Panc1 (cell line): ENCODE results near the gene MIA2. TPM values are rescaled to one million over a fixed set of nuclear protein-coding genes. Genes with fewer than 3 reads are reported as not detected.

Source experiments
- ATAC-seq: fragments of 200-7000 bp; cut with Tn5 transposase; 2 replicates; pipeline ENCODE4 v1.9.1; 2020; ENCODE audit warnings: mild to moderate bottlenecking, moderate library complexity
- BruUV-seq: library from RNA; stranded (reverse); fragments of 400-500 nt; replicated peaks from 2 replicates; lab custom pipeline; 2021; lab: Mats Ljungman, UMichigan
- CTCF ChIA-PET: fragments of 300-600 bp; sonication (Branson Sonifier 250); formaldehyde crosslinking; loops from one replicate; lab custom pipeline; 2022; ENCODE audit warnings: antibody characterized with exemption; lab: Charles Lee
- POLR2A ChIA-PET: fragments of 300-600 bp; sonication (Branson Sonifier 250); formaldehyde crosslinking; loops from one replicate; lab custom pipeline; 2022; ENCODE audit warnings: antibody characterized with exemption; lab: Charles Lee
- DNase-seq: peaks from one replicate; pipeline ENCODE4 v3.0.0-alpha.2; 2010; ENCODE audit warnings: low read depth, low spot score
- H3K27ac ChIP-seq: 2 replicates; pipeline ENCODE4 v1.5.1; 2011; ENCODE audit warnings: mild to moderate bottlenecking, low read length, inconsistent platforms
- H3K27me3 ChIP-seq: fragments of 200-500 bp; sonication (Bioruptor generic); 2 replicates; pipeline ENCODE4 v1.6.0; 2014; ENCODE audit warnings: low read length, inconsistent platforms; ENCODE audit not compliant: control insufficient read depth, insufficient read depth
- H3K36me3 ChIP-seq: fragments of 200-500 bp; sonication (Bioruptor generic); 2 replicates; pipeline ENCODE4 v1.5.1; 2014; ENCODE audit warnings: inconsistent platforms, mild to moderate bottlenecking, low read length, moderate library complexity; ENCODE audit not compliant: control insufficient read depth, insufficient read depth
- H3K4me1 ChIP-seq: 2 replicates; pipeline ENCODE4 v1.5.1; 2011; ENCODE audit warnings: inconsistent platforms, mild to moderate bottlenecking, low read length, moderate library complexity; ENCODE audit not compliant: control insufficient read depth, insufficient read depth
- H3K4me3 ChIP-seq, 2 experiments: 2 replicates each; pipeline ENCODE4 v1.5.1; 2011 to 2012; ENCODE audit warnings: low read depth in 2 of 2, low read length in 2 of 2, mild to moderate bottlenecking in 2 of 2, inconsistent platforms in 1 of 2, moderate library complexity in 1 of 2
- H3K9me3 ChIP-seq: fragments of 200-500 bp; sonication (Bioruptor generic); 2 replicates; pipeline ENCODE4 v1.5.1; 2014; ENCODE audit warnings: low read depth, mild to moderate bottlenecking, inconsistent platforms, low read length, moderate library complexity; ENCODE audit not compliant: control insufficient read depth, insufficient read depth
- POLR2AphosphoS5 ChIP-seq: IDR thresholded peaks from 2 replicates; pipeline ENCODE4 v1.6.1; 2012; ENCODE audit warnings: mild to moderate bottlenecking, low read depth, low read length, moderate library complexity
- SIN3A ChIP-seq: IDR thresholded peaks from 2 replicates; pipeline ENCODE4 v1.6.1; 2012; ENCODE audit warnings: low read depth, mild to moderate bottlenecking, low read length, moderate library complexity, borderline replicate concordance; ENCODE audit not compliant: insufficient read depth
- TCF7L2 ChIP-seq: IDR thresholded peaks from 2 replicates; pipeline ENCODE4 v1.6.1; 2011; ENCODE audit warnings: mild to moderate bottlenecking, low read depth, low read length, inconsistent platforms
- in situ Hi-C: cut with HindIII; loops from 2 replicates; pipeline ENCODE4 v1.10.0; 2016; ENCODE audit warnings: low sequenced_read_pairs, low pct_unique_long_range_greater_than_20kb
- intact Hi-C: fragments of 100-400 bp; cut with micrococcal nuclease; formaldehyde crosslinking; loops from one replicate; pipeline ENCODE4 v1.10.0; 2022; ENCODE audit not compliant: unreplicated experiment
- total RNA-seq: library from RNA; stranded (reverse); gene quantifications from one replicate; pipeline ENCODE4 v1.2.1, GENCODE V29; 2021; ENCODE audit not compliant: unreplicated experiment
- TF ChIP-seq, protein P1 (sequence below), 2 experiments: IDR thresholded peaks; 2 replicates each; pipeline ENCODE4 v1.6.1; 2011 to 2012; ENCODE audit warnings: low read depth in 2 of 2, control low read depth in 1 of 2, low read length in 1 of 2, mild to moderate bottlenecking in 1 of 2, moderate library complexity in 1 of 2; ENCODE audit not compliant: insufficient read depth in 1 of 2
- TF ChIP-seq, protein P2 (sequence below): fragments of 450-650 bp; IDR thresholded peaks from 2 replicates; pipeline ENCODE4 v1.5.1; 2017; ENCODE audit warnings: mild to moderate bottlenecking

MIA2 gene
- total RNA-seq, 1 experiment from 2014 or later = 19.2 TPM

DNA sequence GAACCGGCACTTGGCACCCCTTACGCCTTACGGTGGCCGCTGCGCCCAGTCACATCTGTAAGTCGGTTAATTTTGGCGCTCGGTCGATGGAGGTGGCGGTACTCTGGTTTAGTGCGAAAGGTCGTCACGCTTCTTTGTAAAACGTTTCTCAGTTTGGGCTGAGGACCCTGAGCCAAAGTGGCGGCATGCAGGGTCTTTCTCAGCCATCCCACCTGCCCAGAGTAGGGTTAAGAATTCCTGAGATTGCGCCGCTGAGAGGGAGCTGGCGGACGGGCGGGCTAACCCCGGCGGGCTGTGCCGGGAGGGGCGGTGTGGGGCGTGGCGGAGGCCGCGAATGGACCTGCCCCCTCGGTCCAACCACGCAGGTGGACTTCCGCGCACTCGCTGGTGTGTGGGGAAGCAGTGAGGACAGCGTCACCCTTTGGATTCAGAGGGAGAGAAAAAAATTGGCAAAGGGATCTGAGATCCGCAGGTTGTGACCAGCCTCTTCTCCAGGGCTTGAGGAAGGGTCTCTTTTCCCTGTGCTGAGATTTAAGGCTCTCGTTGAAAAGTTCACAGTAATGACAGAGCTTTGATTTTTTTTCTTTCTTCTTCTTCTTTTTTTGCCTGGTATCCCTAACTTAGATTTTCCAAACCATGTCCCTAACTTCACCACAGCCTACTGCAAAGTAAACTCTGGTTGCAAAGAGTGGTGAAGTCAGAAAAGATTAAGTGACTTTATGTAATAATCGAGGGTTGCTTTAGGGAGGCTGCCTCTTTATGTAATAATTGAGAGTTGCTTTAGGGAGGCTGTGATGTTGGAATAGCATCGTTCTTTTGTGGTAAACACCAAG lies 199.1 kb downstream of the MIA2 start:
- H3K27me3 ChIP-seq = no peaks in the 10 kb centered on the region
- POLR2A ChIA-PET = interaction anchor here (0.7 to 1.0 kb wide), 2 partner anchors 211 to 617 kb away, joined by 3 to 4 read pairs; no protein-coding TSS in a partner anchor
- in situ Hi-C loops = no loop called here

DNA sequence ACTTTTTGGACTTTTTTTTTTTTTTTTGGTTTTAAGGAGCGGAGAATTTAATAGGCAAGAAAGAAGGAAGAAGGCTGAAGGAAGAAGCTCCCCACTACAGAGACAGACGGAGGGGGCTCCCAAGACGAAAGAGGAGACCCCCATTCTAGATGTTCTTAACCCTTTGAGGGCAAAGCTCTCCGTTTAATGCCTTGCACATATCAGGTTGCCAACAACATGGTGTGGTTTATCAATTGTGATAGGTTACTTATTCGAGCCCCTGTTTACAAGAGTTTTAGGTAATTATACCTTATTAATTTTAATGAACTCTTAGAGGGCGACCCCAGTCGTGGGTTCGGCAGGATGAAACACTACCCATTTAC lies 199.7 kb downstream of the MIA2 start:
- Histone ChIP-seq H3K9me3 (no peaks in the 10 kb centered on the region), H3K27ac (peak overlapping the region; percentile 88), H3K4me3 (peak overlapping the region; percentile 72 to 88), H3K36me3 (no peaks in the 10 kb centered on the region; the same call in 1 of the 2 replicates), H3K4me1 (peaks cover 12% of the 10 kb centered on the region), H3K27me3 (no peaks in the 10 kb centered on the region)
- ChIA-PET POLR2A (interaction anchor here (0.6 to 0.7 kb wide), 2 partner anchors 164 to 616 kb away, joined by 4 to 6 read pairs; no protein-coding TSS in a partner anchor), CTCF (interaction anchor here (0.7 kb wide), 1 partner anchor 52 kb away, joined by 5 read pairs; no protein-coding TSS in a partner anchor)
- ATAC-seq (no peak), DNase-seq (no peak)
- in situ Hi-C loops (no loop called here), intact Hi-C loops (loop anchor here (5.0 kb wide), 2 partner anchors 201 to 326 kb away; partner anchors contain the start of gene MIA2)
- TSS peak; percentile 88 for BruUV-seq
- TF ChIP-seq, protein P1, sequence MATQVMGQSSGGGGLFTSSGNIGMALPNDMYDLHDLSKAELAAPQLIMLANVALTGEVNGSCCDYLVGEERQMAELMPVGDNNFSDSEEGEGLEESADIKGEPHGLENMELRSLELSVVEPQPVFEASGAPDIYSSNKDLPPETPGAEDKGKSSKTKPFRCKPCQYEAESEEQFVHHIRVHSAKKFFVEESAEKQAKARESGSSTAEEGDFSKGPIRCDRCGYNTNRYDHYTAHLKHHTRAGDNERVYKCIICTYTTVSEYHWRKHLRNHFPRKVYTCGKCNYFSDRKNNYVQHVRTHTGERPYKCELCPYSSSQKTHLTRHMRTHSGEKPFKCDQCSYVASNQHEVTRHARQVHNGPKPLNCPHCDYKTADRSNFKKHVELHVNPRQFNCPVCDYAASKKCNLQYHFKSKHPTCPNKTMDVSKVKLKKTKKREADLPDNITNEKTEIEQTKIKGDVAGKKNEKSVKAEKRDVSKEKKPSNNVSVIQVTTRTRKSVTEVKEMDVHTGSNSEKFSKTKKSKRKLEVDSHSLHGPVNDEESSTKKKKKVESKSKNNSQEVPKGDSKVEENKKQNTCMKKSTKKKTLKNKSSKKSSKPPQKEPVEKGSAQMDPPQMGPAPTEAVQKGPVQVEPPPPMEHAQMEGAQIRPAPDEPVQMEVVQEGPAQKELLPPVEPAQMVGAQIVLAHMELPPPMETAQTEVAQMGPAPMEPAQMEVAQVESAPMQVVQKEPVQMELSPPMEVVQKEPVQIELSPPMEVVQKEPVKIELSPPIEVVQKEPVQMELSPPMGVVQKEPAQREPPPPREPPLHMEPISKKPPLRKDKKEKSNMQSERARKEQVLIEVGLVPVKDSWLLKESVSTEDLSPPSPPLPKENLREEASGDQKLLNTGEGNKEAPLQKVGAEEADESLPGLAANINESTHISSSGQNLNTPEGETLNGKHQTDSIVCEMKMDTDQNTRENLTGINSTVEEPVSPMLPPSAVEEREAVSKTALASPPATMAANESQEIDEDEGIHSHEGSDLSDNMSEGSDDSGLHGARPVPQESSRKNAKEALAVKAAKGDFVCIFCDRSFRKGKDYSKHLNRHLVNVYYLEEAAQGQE (IDR thresholded peaks at IDR 0.05; ENCODE audit: insufficient read depth in 1 of 2, low read depth in 2 of 2, low read length in 1 of 2) = no peak

More for the DNA sequence above, 199.1 kb downstream of the MIA2 start:
- TF ChIP-seq, protein P1 (IDR thresholded peaks at IDR 0.05; ENCODE audit: insufficient read depth in 1 of 2, low read depth in 2 of 2, low read length in 1 of 2) = no peak
- TF ChIP-seq TCF7L2 (no peak), SIN3A (0 out of 2 replicates have a peak, but pooled peaks have one; percentile 60), POLR2AphosphoS5 (peak; percentile 90)
- TF ChIP-seq, protein P2, sequence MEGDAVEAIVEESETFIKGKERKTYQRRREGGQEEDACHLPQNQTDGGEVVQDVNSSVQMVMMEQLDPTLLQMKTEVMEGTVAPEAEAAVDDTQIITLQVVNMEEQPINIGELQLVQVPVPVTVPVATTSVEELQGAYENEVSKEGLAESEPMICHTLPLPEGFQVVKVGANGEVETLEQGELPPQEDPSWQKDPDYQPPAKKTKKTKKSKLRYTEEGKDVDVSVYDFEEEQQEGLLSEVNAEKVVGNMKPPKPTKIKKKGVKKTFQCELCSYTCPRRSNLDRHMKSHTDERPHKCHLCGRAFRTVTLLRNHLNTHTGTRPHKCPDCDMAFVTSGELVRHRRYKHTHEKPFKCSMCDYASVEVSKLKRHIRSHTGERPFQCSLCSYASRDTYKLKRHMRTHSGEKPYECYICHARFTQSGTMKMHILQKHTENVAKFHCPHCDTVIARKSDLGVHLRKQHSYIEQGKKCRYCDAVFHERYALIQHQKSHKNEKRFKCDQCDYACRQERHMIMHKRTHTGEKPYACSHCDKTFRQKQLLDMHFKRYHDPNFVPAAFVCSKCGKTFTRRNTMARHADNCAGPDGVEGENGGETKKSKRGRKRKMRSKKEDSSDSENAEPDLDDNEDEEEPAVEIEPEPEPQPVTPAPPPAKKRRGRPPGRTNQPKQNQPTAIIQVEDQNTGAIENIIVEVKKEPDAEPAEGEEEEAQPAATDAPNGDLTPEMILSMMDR = peak; percentile 42
- no TSS peak for BruUV-seq
- Histone ChIP-seq H3K9me3 (no peaks in the 10 kb centered on the region), H3K36me3 (no peaks in the 10 kb centered on the region; the same call in 1 of the 2 replicates), H3K27ac (peak overlapping the region; percentile 88), H3K4me1 (peaks cover 12% of the 10 kb centered on the region), H3K4me3 (peak overlapping the region; percentile 72 to 88)
- CTCF ChIA-PET = interaction anchor here (0.7 kb wide), 1 partner anchor 52 kb away, joined by 5 read pairs; no protein-coding TSS in a partner anchor
- intact Hi-C loops = loop anchor here (5.0 kb wide), 2 partner anchors 201 to 326 kb away; partner anchors contain the start of gene MIA2
- DNase-seq (peak; percentile 61), ATAC-seq (peak; percentile 90)
